ENCODE results near the gene PAPPA. TPM values are rescaled to one million over a fixed set of nuclear protein-coding genes. Genes with fewer than 3 reads are reported as not detected.

PAPPA gene
- total RNA-seq, 1 donor from 2014 or later: 2.9 TPM

GRCh38 chr9:116434314-116434713, 280.7 kb downstream of the PAPPA start:
- Histone ChIP-seq H3K27me3 (no peaks in the 10 kb centered on the region), H3K4me3 (no peak overlapping the region), H3K36me3 (no peaks in the 10 kb centered on the region), H3K27ac (no peak overlapping the region), H3K4me1 (no peaks in the 10 kb centered on the region), H3K9me3 (no peaks in the 10 kb centered on the region)
- DNase-seq (no peak), ATAC-seq (no peak)
- intact Hi-C loops (cut with DNase I): no loop called here
- no peak for TF ChIP-seq CTCF (IDR thresholded peaks at IDR 0.05)

DNA sequence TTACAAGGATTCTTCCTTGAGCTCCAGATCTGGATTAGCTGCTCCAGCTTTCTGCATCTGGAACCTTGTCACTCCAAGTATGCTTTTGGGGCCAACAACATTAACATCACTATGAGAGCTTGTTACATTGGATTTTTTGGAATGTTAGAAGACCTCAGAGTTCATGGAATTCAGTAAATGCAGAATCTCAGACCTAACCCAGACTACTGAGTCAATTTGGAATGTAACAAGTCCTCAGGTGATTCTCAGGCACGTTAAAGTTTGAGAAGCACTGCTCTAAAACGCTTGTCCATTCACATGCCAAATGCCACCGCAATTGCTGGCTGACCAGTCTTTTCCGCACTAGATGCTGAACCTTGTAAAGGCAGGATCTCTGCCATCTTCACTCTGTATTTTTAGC, 282.1 kb downstream of the PAPPA start:
- Histone ChIP-seq H3K4me1 (no peaks in the 10 kb centered on the region), H3K4me3 (no peak overlapping the region), H3K36me3 (no peaks in the 10 kb centered on the region), H3K27me3 (no peaks in the 10 kb centered on the region), H3K27ac (no peak overlapping the region), H3K9me3 (no peaks in the 10 kb centered on the region)
- intact Hi-C loops (cut with DNase I): no loop called here
- no peak for DNase-seq
- no peak for ATAC-seq
- no peak for TF ChIP-seq CTCF (IDR thresholded peaks at IDR 0.05)

GRCh38 chr9:116436121-116436520, 282.5 kb downstream of the PAPPA start:
- ATAC-seq (no peak), DNase-seq (no peak)
- intact Hi-C loops (cut with DNase I): no loop called here
- no peaks in the 10 kb centered on the region for H3K9me3 ChIP-seq
- no peak overlapping the region for H3K27ac ChIP-seq
- no peaks in the 10 kb centered on the region for H3K27me3 ChIP-seq
- no peaks in the 10 kb centered on the region for H3K36me3 ChIP-seq
- H3K4me1 ChIP-seq: no peaks in the 10 kb centered on the region
- H3K4me3 ChIP-seq: no peak overlapping the region
- no peak for TF ChIP-seq CTCF (IDR thresholded peaks at IDR 0.05)

- no peaks in the 10 kb centered on the region for H3K36me3 ChIP-seq
- DNase-seq: no peak
- intact Hi-C loops (cut with DNase I): no loop called here
- no peak for TF ChIP-seq CTCF (IDR thresholded peaks at IDR 0.05)
- ATAC-seq: no peak
- no peaks in the 10 kb centered on the region for H3K9me3 ChIP-seq
- H3K4me3 ChIP-seq: no peak overlapping the region
- no peak overlapping the region for H3K27ac ChIP-seq
- no peaks in the 10 kb centered on the region for H3K27me3 ChIP-seq
- H3K4me1 ChIP-seq: no peaks in the 10 kb centered on the region
Observed at GRCh38 chr9:116437411-116438370, 284.1 kb downstream of the PAPPA start.

GRCh38 chr9:116442528-116442927, 288.9 kb downstream of the PAPPA start:
- no peaks in the 10 kb centered on the region for H3K9me3 ChIP-seq
- H3K27ac ChIP-seq: no peak overlapping the region
- H3K4me1 ChIP-seq: no peaks in the 10 kb centered on the region
- H3K4me3 ChIP-seq: no peak overlapping the region
- H3K27me3 ChIP-seq: no peaks in the 10 kb centered on the region
- ATAC-seq (no peak), DNase-seq (no peak)
- TF ChIP-seq CTCF (IDR thresholded peaks at IDR 0.05): no peak
- no peaks in the 10 kb centered on the region for H3K36me3 ChIP-seq
- intact Hi-C loops (cut with DNase I): no loop called here

Data from upper lobe of right lung (tissue), 1 donor.